GM13976 (cell line): ENCODE data around the gene DDRGK1.

Source experiments
- DNase-seq: peaks from one replicate; pipeline ENCODE4 v3.0.0; 2012; ENCODE audit warnings: low spot score
- CTCF ChIP-seq: IDR thresholded peaks from 2 replicates; pipeline ENCODE4 v1.5.1; 2012; ENCODE audit warnings: borderline replicate concordance, mild to moderate bottlenecking; ENCODE audit not compliant: insufficient read depth; ENCODE audit errors: extremely low read depth, missing control alignments, control extremely low read depth
- in situ Hi-C: fragments of 300-500 bp; cut with MboI; formaldehyde crosslinking; loops from one replicate; pipeline ENCODE4 v1.12.0; 2022; ENCODE audit warnings: low sequenced_read_pairs, mixed read lengths, inconsistent platforms; ENCODE audit not compliant: unreplicated experiment

DDRGK1 gene

GRCh38 chr20:3237011-3237957 lies 32.8 kb upstream of the DDRGK1 start:
- in situ Hi-C loops, result no loop called here
- DNase-seq, result no peak
- no peak for TF ChIP-seq CTCF

GRCh38 chr20:3235666-3236324 lies 31.3 kb upstream of the DDRGK1 start:
- in situ Hi-C loops, result no loop called here
- no peak for TF ChIP-seq CTCF
- no peak for DNase-seq

- in situ Hi-C loops, result no loop called here
- no peak for TF ChIP-seq CTCF
- no peak for DNase-seq
Observed at GRCh38 chr20:3233991-3234498, 29.6 kb upstream of the DDRGK1 start.

- no peak for TF ChIP-seq CTCF
- DNase-seq, result no peak
- in situ Hi-C loops, result no loop called here
Observed at GRCh38 chr20:3233131-3233990, 28.9 kb upstream of the DDRGK1 start.

GRCh38 chr20:3231889-3232588 lies 27.6 kb upstream of the DDRGK1 start:
- DNase-seq, result no peak
- no peak for TF ChIP-seq CTCF
- in situ Hi-C loops, result no loop called here

- no peak for DNase-seq
- TF ChIP-seq CTCF, result no peak
- in situ Hi-C loops, result no loop called here
Observed at GRCh38 chr20:3231116-3231515, 26.6 kb upstream of the DDRGK1 start.
